Activated naive CD4-positive, alpha-beta T cell (primary cell): ENCODE results near the gene PRKCD.

Experiments
- DNase-seq, 4 experiments: peaks; one replicate each; lab custom pipeline; 2025; lab: John Stamatoyannopoulos, UW

The PRKCD gene

GRCh38 chr3:53160660-53161449, at the start of gene PRKCD:
Gene PRKCD (plus strand): TSS chr3:53161209. CDS start chr3:53178423, 17,214 bp downstream.
- DNase-seq: peak; percentile 28 to 79 (median 52)

- no peak for DNase-seq
Observed at GRCh38 chr3:53111822-53112221, 49.2 kb upstream of the PRKCD start.

- no peak for DNase-seq
Observed at GRCh38 chr3:53113293-53114010, 47.6 kb upstream of the PRKCD start.

- DNase-seq: peak; percentile 32 to 66 (median 52)
Observed at GRCh38 chr3:53114011-53114400, 47.0 kb upstream of the PRKCD start.

- DNase-seq: no peak
Observed at GRCh38 chr3:53114412-53115074, 46.5 kb upstream of the PRKCD start.

- DNase-seq: no peak
Observed at GRCh38 chr3:53116956-53117355, 44.1 kb upstream of the PRKCD start.

- no peak for DNase-seq
Observed at GRCh38 chr3:53120336-53120735, 40.7 kb upstream of the PRKCD start.

GRCh38 chr3:53122255-53122932, 38.6 kb upstream of the PRKCD start:
- no peak for DNase-seq

GRCh38 chr3:53122933-53123305, 38.1 kb upstream of the PRKCD start:
- no peak for DNase-seq

- no peak for DNase-seq
Observed at GRCh38 chr3:53123510-53123909, 37.5 kb upstream of the PRKCD start.

- DNase-seq: no peak
Observed at GRCh38 chr3:53123953-53124352, 37.1 kb upstream of the PRKCD start.

- no peak for DNase-seq
Observed at GRCh38 chr3:53126601-53127000, 34.4 kb upstream of the PRKCD start.

GRCh38 chr3:53129344-53129743, 31.7 kb upstream of the PRKCD start:
- no peak for DNase-seq

- peak; percentile 92 to 97 (median 96) for DNase-seq
Observed at GRCh38 chr3:53130179-53131061, 30.6 kb upstream of the PRKCD start, which contains the start of gene RFT1. Gene RFT1 (minus strand): TSS chr3:53130435. CDS start chr3:53130400, 35 bp downstream.

- no peak for DNase-seq
Observed at GRCh38 chr3:53131096-53131495, 29.9 kb upstream of the PRKCD start.

GRCh38 chr3:53132347-53132746, 28.7 kb upstream of the PRKCD start:
- DNase-seq: no peak

- peak in 3 of 4 experiments; percentile 6 to 46 (median 12) for DNase-seq
Observed at GRCh38 chr3:53134631-53135232, 26.3 kb upstream of the PRKCD start.

GRCh38 chr3:53137221-53137620, 23.8 kb upstream of the PRKCD start:
- no peak for DNase-seq

GRCh38 chr3:53137835-53138446, 23.1 kb upstream of the PRKCD start:
- no peak for DNase-seq
